H1 (cell line): Measurements from ENCODE around the gene PTPN18. TPM values are rescaled to one million over a fixed set of nuclear protein-coding genes. Genes with fewer than 3 reads are reported as not detected.

Experiments used
- ATF2 ChIP-seq: IDR thresholded peaks from 2 replicates; pipeline ENCODE4 v1.6.1; 2012; ENCODE audit warnings: low read length, inconsistent platforms
- CHD7 ChIP-seq: fragments of 300-600 bp; sonication (generic); IDR thresholded peaks from 2 replicates; pipeline ENCODE4 v1.7.1; 2012; ENCODE audit warnings: low read length, moderate library complexity, mild to moderate bottlenecking, inconsistent platforms; ENCODE audit not compliant: insufficient replicate concordance
- KDM4A ChIP-seq: IDR thresholded peaks from one replicate; pipeline ENCODE4 v1.7.1; 2012; ENCODE audit warnings: low read depth, mild to moderate bottlenecking, moderate library complexity, low read length, inconsistent platforms; ENCODE audit not compliant: severe bottlenecking
- KDM5A ChIP-seq: fragments of 200-600 bp; IDR thresholded peaks from 2 replicates; pipeline ENCODE4 v1.7.1; 2012; ENCODE audit warnings: mild to moderate bottlenecking, low read length, inconsistent platforms, mixed read lengths
- NANOG ChIP-seq: IDR thresholded peaks from 2 replicates; pipeline ENCODE4 v1.6.1; 2011; ENCODE audit warnings: low read length, low read depth, mild to moderate bottlenecking, inconsistent platforms; ENCODE audit not compliant: insufficient read depth, poor library complexity, severe bottlenecking
- RBBP5 ChIP-seq: IDR thresholded peaks from 2 replicates; pipeline ENCODE4 v1.7.1; 2012; ENCODE audit warnings: low read depth, mild to moderate bottlenecking, inconsistent platforms, low read length, moderate library complexity, borderline replicate concordance
- polyA plus RNA-seq, 7 experiments: library from polyadenylated mRNA; depleted of rRNA in 3 of 7; stranded (reverse) in 5 of 7; unstranded in 2 of 7; fragments of >200 nt in 5 of 7; fragments of 200-250 nt in 2 of 7; gene quantifications; 1 replicate in 5 of 7; 2 replicates in 1 of 7; 4 replicates in 1 of 7; pipeline versions ENCODE4 v1.2.1 to v1.2.3, GENCODE V29; 2011 to 2013; ENCODE audit warnings: missing spikeins in 2 of 7, mixed read lengths in 2 of 7
- total RNA-seq: library from RNA; stranded (reverse); fragmentation: NEBNext Ultra II Directional; extraction: Animal tissue kit (Norgen Biotek cat#: 25700); gene quantifications from 2 replicates; pipeline ENCODE4 v1.2.1, GENCODE V29; 2021

Gene PTPN18
- total and polyA plus RNA-seq, 2 of the 8 experiments (the other 6 are each of a cell fraction or from before 2014, with no cell fraction given) = 13.2 to 14.7 TPM

GRCh38 chr2:130391058-130391871 is 35.4 kb downstream of the PTPN18 start (continued):
- TF ChIP-seq CHD7 (no peak), NANOG (no peak), ATF2 (no peak), KDM4A (peak; percentile 90), RBBP5 (0 out of 2 replicates have a peak, but pooled peaks have one; percentile 43), KDM5A (no peak)
- TF ChIP-seq, all 59 proteins: peak for 3
